Esophagus muscularis mucosa (tissue), 4 donors: Measurements from ENCODE around the gene MATCAP1.

Experiments used
- EP300 ChIP-seq: sonication (generic); formaldehyde crosslinking; IDR thresholded peaks from one replicate; pipeline ENCODE4 v1.6.1; 2017; ENCODE audit warnings: antibody characterized with exemption
- POLR2A ChIP-seq: fragments of 450-650 bp; IDR thresholded peaks from one replicate; pipeline ENCODE4 v1.6.1; 2017; ENCODE audit warnings: antibody characterized with exemption, moderate library complexity, mild to moderate bottlenecking, low read depth
- POLR2AphosphoS5 ChIP-seq, 2 donors: sonication (generic); formaldehyde crosslinking; IDR thresholded peaks; one replicate each; pipeline ENCODE4 v1.6.1; 2017; ENCODE audit warnings: antibody characterized with exemption in 2 of 2
- TF ChIP-seq, protein P1 (sequence below), 3 experiments: fragments of 200-600 bp in 2 of 3; fragments of 450-650 bp in 1 of 3; sonication (generic) in 2 of 3; IDR thresholded peaks; one replicate each; pipeline ENCODE4 v1.5.1; 2017 to 2019; ENCODE audit warnings: antibody characterized with exemption in 3 of 3, mild to moderate bottlenecking in 2 of 3, moderate library complexity in 1 of 3

DNA sequence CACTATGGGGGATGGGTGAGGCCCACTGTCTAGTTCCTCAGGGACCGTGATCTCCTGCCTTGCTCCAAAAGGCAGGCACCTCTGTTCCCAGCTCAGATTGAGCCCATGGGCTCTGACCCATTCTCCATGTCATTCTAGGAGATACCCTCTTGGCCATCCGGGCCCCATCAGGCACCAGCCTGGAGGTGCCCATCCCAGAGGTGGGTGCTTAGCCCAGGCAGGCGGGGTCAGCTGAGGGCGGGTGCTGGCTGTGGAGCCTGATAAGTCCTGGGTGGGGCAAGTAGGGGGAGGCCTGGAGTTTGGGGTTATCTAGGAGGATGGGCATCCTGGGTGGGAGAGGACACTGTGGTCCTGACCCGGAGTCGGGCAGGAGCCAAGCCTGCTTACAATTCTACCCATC lies 10.5 kb upstream of the MATCAP1 start:
- TF ChIP-seq, protein P1, sequence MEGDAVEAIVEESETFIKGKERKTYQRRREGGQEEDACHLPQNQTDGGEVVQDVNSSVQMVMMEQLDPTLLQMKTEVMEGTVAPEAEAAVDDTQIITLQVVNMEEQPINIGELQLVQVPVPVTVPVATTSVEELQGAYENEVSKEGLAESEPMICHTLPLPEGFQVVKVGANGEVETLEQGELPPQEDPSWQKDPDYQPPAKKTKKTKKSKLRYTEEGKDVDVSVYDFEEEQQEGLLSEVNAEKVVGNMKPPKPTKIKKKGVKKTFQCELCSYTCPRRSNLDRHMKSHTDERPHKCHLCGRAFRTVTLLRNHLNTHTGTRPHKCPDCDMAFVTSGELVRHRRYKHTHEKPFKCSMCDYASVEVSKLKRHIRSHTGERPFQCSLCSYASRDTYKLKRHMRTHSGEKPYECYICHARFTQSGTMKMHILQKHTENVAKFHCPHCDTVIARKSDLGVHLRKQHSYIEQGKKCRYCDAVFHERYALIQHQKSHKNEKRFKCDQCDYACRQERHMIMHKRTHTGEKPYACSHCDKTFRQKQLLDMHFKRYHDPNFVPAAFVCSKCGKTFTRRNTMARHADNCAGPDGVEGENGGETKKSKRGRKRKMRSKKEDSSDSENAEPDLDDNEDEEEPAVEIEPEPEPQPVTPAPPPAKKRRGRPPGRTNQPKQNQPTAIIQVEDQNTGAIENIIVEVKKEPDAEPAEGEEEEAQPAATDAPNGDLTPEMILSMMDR (IDR thresholded peaks at IDR 0.05) = no peak
- TF ChIP-seq EP300 = no peak
- no peak for TF ChIP-seq POLR2A
- no peak for TF ChIP-seq POLR2AphosphoS5 (IDR thresholded peaks at IDR 0.05)
